Osteoblast (primary cell): Measurements from ENCODE around the gene PCDHB15. TPM values are rescaled to one million over a fixed set of nuclear protein-coding genes. Genes with fewer than 3 reads are reported as not detected.
"Not testable (repeated sequence)": the region's sequence is repeated elsewhere in the genome, so short reads cannot be mapped to it uniquely, and the experiment has no call there.

Experiments used
- DNase-seq: peaks from one replicate; pipeline ENCODE4 v3.0.0; 2011; ENCODE audit warnings: low spot score, mixed read lengths; ENCODE audit not compliant: insufficient read length; ENCODE audit errors: missing footprints
- H2AFZ ChIP-seq: 2 replicates; pipeline ENCODE4 v1.6.0; 2011; ENCODE audit warnings: mild to moderate bottlenecking, low read length
- H3K27ac ChIP-seq: 2 replicates; pipeline ENCODE4 v1.5.1; 2011; ENCODE audit warnings: mild to moderate bottlenecking, low read depth, low read length, moderate library complexity
- H3K27me3 ChIP-seq: 2 replicates; pipeline ENCODE4 v1.6.0; 2012; ENCODE audit warnings: mild to moderate bottlenecking, control low read depth, inconsistent platforms, low read length, moderate library complexity; ENCODE audit not compliant: insufficient read depth
- H3K36me3 ChIP-seq: 2 replicates; pipeline ENCODE4 v1.5.1; 2011; ENCODE audit warnings: mild to moderate bottlenecking, low read length, control low read depth, moderate library complexity; ENCODE audit not compliant: insufficient read depth
- H3K4me1 ChIP-seq: 2 replicates; pipeline ENCODE4 v1.5.1; 2011; ENCODE audit warnings: mild to moderate bottlenecking, low read length, control low read depth, moderate library complexity; ENCODE audit not compliant: insufficient read depth
- H3K4me2 ChIP-seq: 2 replicates; pipeline ENCODE4 v1.6.0; 2011; ENCODE audit warnings: mild to moderate bottlenecking, low read length; ENCODE audit not compliant: insufficient read depth
- H3K4me3 ChIP-seq: fragments of 200-600 bp; sonication (generic); 3 replicates; pipeline ENCODE4 v1.5.1; 2012; ENCODE audit warnings: mild to moderate bottlenecking, low read length, inconsistent platforms; ENCODE audit not compliant: insufficient read depth
- H3K79me2 ChIP-seq: 2 replicates; pipeline ENCODE4 v1.6.0; 2012; ENCODE audit warnings: mild to moderate bottlenecking, low read length, control low read depth, inconsistent platforms; ENCODE audit not compliant: insufficient read depth
- H3K9me3 ChIP-seq: 2 replicates; pipeline ENCODE4 v1.5.1; 2011; ENCODE audit warnings: low read depth, low read length, control low read depth
- H4K20me1 ChIP-seq: 2 replicates; pipeline ENCODE4 v1.6.0; 2012; ENCODE audit warnings: mild to moderate bottlenecking, low read length, control low read depth; ENCODE audit not compliant: insufficient read depth
- total RNA-seq: library from RNA; depleted of rRNA; stranded (reverse); fragments of >200 nt; gene quantifications from 2 replicates; pipeline ENCODE4 v1.2.3, GENCODE V29; 2012
- TF ChIP-seq, protein P1 (sequence below): IDR thresholded peaks from 2 replicates; pipeline ENCODE4 v1.5.1; 2011; ENCODE audit warnings: mild to moderate bottlenecking, low read depth, low read length, moderate library complexity; ENCODE audit errors: extremely low read depth

The PCDHB15 gene
- 0.88 and 1.1 TPM in 2 replicates for total RNA-seq

DNA sequence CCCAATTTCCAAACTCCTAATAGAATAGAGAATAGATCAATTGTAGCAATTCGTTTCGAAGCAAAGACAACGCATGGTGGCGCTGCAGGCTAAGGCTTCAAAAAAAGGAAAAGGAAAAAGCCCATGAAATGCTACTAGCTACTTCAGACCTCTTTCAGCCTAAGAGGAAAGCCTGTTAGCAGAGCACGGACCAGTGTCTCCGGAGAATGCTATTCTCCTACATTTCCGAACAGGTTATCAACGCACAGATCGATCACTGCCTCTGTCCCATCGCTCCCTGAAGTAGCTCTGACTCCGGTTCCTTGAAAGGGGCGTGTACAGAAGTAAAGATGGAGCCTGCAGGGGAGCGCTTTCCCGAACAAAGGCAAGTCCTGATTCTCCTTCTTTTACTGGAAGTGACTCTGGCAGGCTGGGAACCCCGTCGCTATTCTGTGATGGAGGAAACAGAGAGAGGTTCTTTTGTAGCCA lies at the start of gene PCDHB15:
PCDHB15 (plus strand) TSS at position 146 of the 468 bp plus-strand sequence; CDS start at position 330, 184 bp downstream.
- Histone ChIP-seq H3K4me2 (no peak within 1 kb of the TSS), H3K36me3 (no peaks in the 10 kb centered on the region), H3K27me3 (no peaks in the 10 kb centered on the region), H3K4me3 (no peak within 1 kb of the TSS), H3K27ac (no peak within 1 kb of the TSS), H3K79me2 (no peaks in the 10 kb centered on the region), H2AFZ (no peak within 1 kb of the TSS), H3K4me1 (no peaks in the 10 kb centered on the region), H4K20me1 (no peaks in the 10 kb centered on the region), H3K9me3 (peaks cover 17% of the 10 kb centered on the region)
- peak; percentile 75 for DNase-seq
- TF ChIP-seq, protein P1, sequence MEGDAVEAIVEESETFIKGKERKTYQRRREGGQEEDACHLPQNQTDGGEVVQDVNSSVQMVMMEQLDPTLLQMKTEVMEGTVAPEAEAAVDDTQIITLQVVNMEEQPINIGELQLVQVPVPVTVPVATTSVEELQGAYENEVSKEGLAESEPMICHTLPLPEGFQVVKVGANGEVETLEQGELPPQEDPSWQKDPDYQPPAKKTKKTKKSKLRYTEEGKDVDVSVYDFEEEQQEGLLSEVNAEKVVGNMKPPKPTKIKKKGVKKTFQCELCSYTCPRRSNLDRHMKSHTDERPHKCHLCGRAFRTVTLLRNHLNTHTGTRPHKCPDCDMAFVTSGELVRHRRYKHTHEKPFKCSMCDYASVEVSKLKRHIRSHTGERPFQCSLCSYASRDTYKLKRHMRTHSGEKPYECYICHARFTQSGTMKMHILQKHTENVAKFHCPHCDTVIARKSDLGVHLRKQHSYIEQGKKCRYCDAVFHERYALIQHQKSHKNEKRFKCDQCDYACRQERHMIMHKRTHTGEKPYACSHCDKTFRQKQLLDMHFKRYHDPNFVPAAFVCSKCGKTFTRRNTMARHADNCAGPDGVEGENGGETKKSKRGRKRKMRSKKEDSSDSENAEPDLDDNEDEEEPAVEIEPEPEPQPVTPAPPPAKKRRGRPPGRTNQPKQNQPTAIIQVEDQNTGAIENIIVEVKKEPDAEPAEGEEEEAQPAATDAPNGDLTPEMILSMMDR: peak; percentile 6

DNA sequence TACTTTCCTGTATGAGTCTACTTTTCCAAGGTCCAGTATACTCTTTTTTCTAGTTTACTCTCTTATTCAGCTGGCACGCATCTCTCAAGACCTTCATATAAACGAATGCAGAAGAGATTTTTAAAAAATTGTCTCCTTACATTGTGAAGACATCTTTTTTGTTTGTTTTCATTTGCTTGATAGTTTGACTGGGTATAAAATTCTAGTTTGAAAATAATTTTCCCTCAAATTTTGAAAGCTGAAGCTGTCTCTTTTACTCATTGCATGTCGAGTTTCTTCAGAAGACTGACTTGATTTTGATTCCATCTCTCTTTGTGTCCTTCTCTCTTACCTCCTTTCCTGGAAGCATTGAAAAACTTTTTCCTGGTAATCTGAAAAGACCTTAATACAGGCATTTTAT lies 48.8 kb upstream of the PCDHB15 start:
- Histone ChIP-seq H3K27ac (no peak overlapping the region), H3K79me2 (no peaks in the 10 kb centered on the region), H3K27me3 (no peaks in the 10 kb centered on the region), H3K4me3 (no peak overlapping the region), H3K36me3 (no peaks in the 10 kb centered on the region), H2AFZ (no peak overlapping the region), H4K20me1 (no peaks in the 10 kb centered on the region), H3K9me3 (no peaks in the 10 kb centered on the region), H3K4me1 (no peaks in the 10 kb centered on the region), H3K4me2 (no peak overlapping the region)
- no peak for DNase-seq
- TF ChIP-seq, protein P1: no peak

DNA sequence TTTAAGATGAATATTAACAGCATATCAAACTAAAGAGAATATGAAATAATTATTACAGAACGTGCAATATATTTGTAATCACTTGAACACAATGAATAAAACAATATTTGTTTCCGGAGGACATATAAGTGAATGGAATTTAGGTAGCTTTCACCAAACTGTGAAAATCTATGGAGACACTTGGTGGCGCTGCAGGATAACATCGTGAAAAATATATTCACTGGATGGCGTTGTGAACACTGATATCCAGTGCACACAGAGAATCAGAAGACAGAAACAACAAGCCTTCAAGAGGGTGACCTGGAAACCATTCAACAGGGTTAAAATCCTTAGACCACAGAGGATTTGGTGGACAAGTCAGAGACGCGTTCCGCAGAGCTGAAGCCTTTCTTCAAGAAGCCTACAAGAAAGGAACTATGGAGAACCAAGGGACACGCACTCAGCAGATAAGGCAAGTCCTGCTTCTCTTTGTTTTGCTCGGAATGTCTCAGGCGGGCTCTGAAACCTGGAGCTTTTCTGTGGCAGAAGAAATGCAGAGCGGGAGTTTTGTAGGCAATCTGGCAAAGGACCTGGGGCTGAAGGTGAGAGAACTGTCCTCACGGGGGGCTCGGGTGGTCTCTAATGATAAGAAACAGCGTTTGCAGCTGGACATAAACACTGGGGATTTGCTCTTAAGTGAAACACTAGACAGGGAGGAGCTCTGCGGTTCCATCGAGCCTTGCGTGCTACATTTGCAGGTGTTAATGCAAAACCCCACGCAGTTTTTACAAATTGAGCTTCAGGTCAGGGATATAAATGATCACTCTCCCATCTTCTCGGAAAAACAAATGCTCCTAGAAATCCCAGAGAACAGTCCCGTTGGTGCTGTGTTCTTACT lies 45.6 kb upstream of the PCDHB15 start, which contains the start of gene PCDHB11:
PCDHB11 (plus strand) TSS at position 269 of the 877 bp plus-strand sequence; CDS start at position 417, 148 bp downstream.
- no peak within 1 kb of the TSS for H3K27ac ChIP-seq
- no peaks in the 10 kb centered on the region for H3K4me1 ChIP-seq
- H3K36me3 ChIP-seq: no peaks in the 10 kb centered on the region
- H3K9me3 ChIP-seq: no peaks in the 10 kb centered on the region
- H3K27me3 ChIP-seq: no peaks in the 10 kb centered on the region
- no peaks in the 10 kb centered on the region for H4K20me1 ChIP-seq
- H2AFZ ChIP-seq: peak within 1 kb of the TSS; percentile 35
- TF ChIP-seq, protein P1: no peak
- no peak within 1 kb of the TSS for H3K4me3 ChIP-seq
- H3K79me2 ChIP-seq: no peaks in the 10 kb centered on the region
- DNase-seq: no peak
- H3K4me2 ChIP-seq: peak within 1 kb of the TSS; percentile 23

DNA sequence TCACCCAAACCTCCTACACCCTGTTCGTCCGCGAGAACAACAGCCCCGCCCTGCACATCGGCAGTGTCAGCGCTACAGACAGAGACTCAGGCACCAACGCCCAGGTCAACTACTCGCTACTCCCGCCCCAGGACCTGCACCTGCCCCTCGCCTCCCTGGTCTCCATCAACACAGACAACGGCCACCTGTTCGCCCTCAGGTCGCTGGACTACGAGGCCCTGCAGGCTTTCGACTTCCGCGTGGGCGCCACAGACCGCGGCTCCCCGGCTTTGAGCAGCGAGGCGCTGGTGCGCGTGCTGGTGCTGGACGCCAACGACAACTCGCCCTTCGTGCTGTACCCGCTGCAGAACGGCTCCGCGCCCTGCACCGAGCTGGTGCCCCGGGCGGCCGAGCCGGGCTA lies 44.1 kb upstream of the PCDHB15 start:
- not testable (repeated sequence) for H3K36me3 ChIP-seq, H3K4me1 ChIP-seq, H3K27ac ChIP-seq, H3K4me3 ChIP-seq, DNase-seq, H3K79me2 ChIP-seq, H2AFZ ChIP-seq, H3K9me3 ChIP-seq, H3K27me3 ChIP-seq, H3K4me2 ChIP-seq, H4K20me1 ChIP-seq

DNA sequence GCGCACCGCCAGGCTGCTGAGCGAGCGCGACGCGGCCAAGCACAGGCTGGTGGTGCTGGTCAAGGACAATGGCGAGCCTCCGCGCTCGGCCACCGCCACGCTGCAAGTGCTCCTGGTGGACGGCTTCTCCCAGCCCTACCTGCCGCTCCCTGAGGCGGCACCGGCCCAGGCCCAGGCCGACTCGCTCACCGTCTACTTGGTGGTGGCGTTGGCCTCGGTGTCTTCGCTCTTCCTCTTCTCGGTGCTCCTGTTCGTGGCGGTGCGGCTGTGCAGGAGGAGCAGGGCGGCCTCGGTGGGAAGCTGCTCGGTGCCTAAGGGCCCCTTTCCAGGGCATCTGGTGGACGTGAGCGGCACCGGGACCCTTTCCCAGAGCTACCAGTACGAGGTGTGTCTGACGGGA lies 43.5 kb upstream of the PCDHB15 start:
- not testable (repeated sequence) for H2AFZ ChIP-seq, H3K4me2 ChIP-seq, H3K27ac ChIP-seq, H3K4me1 ChIP-seq, H3K27me3 ChIP-seq, H4K20me1 ChIP-seq, H3K36me3 ChIP-seq, H3K9me3 ChIP-seq, H3K4me3 ChIP-seq, H3K79me2 ChIP-seq, DNase-seq
